Measurements from ENCODE around the gene SYDE2. TPM values are rescaled to one million over a fixed set of nuclear protein-coding genes. Genes with fewer than 3 reads are reported as not detected.
"Not testable (repeated sequence)": the region's sequence is repeated elsewhere in the genome, so short reads cannot be mapped to it uniquely, and the experiment has no call there.

SYDE2 gene
- total and polyA plus RNA-seq, 2 experiments from 2014 or later, result 5.8 to 20.1 TPM

DNA sequence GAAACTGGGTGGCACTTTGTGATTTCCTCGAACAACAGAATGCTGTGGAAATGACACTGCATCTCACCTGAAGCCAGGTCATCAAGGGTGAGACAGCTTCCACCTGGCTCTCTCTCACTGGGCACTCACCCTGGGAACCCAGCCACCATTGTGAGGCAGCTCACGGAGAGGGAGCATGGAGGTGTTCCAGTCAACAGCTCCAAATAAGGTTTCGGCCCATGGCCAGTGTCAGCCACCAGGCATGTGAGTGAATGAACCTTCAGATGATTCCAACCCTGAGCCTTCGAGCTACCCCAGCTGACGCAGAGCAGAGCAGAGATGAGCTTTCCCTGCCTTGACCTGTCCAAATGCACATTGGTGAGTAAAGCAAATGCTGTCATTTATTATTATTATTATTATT lies 58.1 kb downstream of the SYDE2 start:
- peaks cover 26% of the 10 kb centered on the region for H3K4me1 ChIP-seq (ENCODE audit: insufficient read depth)
- H4K20me1 ChIP-seq (replicated peaks; ENCODE audit: insufficient read depth), result no peaks in the 10 kb centered on the region
- Mint-ChIP-seq H3K4me3 (no peak overlapping the region), H3K27ac (peak overlapping the region; percentile 71; the same call in 1 of the 2 replicates), H3K4me1 (peaks cover 24% of the 10 kb centered on the region), H3K27me3 (ENCODE audit: insufficient read depth, low read depth, poor library complexity) (peaks cover 3% of the 10 kb centered on the region), H3K9me3 (no peaks in the 10 kb centered on the region), H3K36me3 (ENCODE audit: low read depth) (no peaks in the 10 kb centered on the region)
- H3F3A ChIP-seq (replicated peaks; ENCODE audit: low read depth), result no peaks in the 10 kb centered on the region
- H3K27ac ChIP-seq (ENCODE audit: low read depth), result no peak overlapping the region
- no peaks in the 10 kb centered on the region for H3K36me3 ChIP-seq (ENCODE audit: insufficient read depth)
- no peaks in the 10 kb centered on the region for H3K27me3 ChIP-seq (ENCODE audit: insufficient read depth)
- H3K4me2 ChIP-seq, result no peak overlapping the region
- DNase-seq (ENCODE audit: low spot score) (no peak), ATAC-seq (peak; percentile 41; the same call in 2 of the 3 replicates)
- 0 out of 2 replicates have a peak overlapping the region, but pooled peaks have one; percentile 8 for H2AFZ ChIP-seq
- TF ChIP-seq, protein P1, sequence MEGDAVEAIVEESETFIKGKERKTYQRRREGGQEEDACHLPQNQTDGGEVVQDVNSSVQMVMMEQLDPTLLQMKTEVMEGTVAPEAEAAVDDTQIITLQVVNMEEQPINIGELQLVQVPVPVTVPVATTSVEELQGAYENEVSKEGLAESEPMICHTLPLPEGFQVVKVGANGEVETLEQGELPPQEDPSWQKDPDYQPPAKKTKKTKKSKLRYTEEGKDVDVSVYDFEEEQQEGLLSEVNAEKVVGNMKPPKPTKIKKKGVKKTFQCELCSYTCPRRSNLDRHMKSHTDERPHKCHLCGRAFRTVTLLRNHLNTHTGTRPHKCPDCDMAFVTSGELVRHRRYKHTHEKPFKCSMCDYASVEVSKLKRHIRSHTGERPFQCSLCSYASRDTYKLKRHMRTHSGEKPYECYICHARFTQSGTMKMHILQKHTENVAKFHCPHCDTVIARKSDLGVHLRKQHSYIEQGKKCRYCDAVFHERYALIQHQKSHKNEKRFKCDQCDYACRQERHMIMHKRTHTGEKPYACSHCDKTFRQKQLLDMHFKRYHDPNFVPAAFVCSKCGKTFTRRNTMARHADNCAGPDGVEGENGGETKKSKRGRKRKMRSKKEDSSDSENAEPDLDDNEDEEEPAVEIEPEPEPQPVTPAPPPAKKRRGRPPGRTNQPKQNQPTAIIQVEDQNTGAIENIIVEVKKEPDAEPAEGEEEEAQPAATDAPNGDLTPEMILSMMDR (conservative IDR thresholded peaks at IDR 0.05; ENCODE audit: low read depth in 2 of 2), result no peak
- TF ChIP-seq POLR2AphosphoS5 (IDR thresholded peaks at IDR 0.05; ENCODE audit: low read depth) (no peak), EZH2 (IDR thresholded peaks at IDR 0.05; ENCODE audit: low read depth, unreplicated experiment) (no peak), ZNF114 (CRISPR knock-in tag; IDR thresholded peaks at IDR 0.05) (no peak), NANOG (IDR thresholded peaks at IDR 0.05; ENCODE audit: borderline replicate concordance) (no peak), JUNB (IDR thresholded peaks at IDR 0.05; ENCODE audit: unreplicated experiment) (no peak), CREB1 (CRISPR knock-in tag; IDR thresholded peaks at IDR 0.05; ENCODE audit: low read depth) (no peak)
- TF ChIP-seq, protein P2, sequence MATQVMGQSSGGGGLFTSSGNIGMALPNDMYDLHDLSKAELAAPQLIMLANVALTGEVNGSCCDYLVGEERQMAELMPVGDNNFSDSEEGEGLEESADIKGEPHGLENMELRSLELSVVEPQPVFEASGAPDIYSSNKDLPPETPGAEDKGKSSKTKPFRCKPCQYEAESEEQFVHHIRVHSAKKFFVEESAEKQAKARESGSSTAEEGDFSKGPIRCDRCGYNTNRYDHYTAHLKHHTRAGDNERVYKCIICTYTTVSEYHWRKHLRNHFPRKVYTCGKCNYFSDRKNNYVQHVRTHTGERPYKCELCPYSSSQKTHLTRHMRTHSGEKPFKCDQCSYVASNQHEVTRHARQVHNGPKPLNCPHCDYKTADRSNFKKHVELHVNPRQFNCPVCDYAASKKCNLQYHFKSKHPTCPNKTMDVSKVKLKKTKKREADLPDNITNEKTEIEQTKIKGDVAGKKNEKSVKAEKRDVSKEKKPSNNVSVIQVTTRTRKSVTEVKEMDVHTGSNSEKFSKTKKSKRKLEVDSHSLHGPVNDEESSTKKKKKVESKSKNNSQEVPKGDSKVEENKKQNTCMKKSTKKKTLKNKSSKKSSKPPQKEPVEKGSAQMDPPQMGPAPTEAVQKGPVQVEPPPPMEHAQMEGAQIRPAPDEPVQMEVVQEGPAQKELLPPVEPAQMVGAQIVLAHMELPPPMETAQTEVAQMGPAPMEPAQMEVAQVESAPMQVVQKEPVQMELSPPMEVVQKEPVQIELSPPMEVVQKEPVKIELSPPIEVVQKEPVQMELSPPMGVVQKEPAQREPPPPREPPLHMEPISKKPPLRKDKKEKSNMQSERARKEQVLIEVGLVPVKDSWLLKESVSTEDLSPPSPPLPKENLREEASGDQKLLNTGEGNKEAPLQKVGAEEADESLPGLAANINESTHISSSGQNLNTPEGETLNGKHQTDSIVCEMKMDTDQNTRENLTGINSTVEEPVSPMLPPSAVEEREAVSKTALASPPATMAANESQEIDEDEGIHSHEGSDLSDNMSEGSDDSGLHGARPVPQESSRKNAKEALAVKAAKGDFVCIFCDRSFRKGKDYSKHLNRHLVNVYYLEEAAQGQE (IDR thresholded peaks at IDR 0.05; ENCODE audit: unreplicated experiment), result no peak
- TF ChIP-seq, protein P3, sequence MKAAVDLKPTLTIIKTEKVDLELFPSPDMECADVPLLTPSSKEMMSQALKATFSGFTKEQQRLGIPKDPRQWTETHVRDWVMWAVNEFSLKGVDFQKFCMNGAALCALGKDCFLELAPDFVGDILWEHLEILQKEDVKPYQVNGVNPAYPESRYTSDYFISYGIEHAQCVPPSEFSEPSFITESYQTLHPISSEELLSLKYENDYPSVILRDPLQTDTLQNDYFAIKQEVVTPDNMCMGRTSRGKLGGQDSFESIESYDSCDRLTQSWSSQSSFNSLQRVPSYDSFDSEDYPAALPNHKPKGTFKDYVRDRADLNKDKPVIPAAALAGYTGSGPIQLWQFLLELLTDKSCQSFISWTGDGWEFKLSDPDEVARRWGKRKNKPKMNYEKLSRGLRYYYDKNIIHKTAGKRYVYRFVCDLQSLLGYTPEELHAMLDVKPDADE (IDR thresholded peaks at IDR 0.05), result no peak
- TF ChIP-seq, protein P4, sequence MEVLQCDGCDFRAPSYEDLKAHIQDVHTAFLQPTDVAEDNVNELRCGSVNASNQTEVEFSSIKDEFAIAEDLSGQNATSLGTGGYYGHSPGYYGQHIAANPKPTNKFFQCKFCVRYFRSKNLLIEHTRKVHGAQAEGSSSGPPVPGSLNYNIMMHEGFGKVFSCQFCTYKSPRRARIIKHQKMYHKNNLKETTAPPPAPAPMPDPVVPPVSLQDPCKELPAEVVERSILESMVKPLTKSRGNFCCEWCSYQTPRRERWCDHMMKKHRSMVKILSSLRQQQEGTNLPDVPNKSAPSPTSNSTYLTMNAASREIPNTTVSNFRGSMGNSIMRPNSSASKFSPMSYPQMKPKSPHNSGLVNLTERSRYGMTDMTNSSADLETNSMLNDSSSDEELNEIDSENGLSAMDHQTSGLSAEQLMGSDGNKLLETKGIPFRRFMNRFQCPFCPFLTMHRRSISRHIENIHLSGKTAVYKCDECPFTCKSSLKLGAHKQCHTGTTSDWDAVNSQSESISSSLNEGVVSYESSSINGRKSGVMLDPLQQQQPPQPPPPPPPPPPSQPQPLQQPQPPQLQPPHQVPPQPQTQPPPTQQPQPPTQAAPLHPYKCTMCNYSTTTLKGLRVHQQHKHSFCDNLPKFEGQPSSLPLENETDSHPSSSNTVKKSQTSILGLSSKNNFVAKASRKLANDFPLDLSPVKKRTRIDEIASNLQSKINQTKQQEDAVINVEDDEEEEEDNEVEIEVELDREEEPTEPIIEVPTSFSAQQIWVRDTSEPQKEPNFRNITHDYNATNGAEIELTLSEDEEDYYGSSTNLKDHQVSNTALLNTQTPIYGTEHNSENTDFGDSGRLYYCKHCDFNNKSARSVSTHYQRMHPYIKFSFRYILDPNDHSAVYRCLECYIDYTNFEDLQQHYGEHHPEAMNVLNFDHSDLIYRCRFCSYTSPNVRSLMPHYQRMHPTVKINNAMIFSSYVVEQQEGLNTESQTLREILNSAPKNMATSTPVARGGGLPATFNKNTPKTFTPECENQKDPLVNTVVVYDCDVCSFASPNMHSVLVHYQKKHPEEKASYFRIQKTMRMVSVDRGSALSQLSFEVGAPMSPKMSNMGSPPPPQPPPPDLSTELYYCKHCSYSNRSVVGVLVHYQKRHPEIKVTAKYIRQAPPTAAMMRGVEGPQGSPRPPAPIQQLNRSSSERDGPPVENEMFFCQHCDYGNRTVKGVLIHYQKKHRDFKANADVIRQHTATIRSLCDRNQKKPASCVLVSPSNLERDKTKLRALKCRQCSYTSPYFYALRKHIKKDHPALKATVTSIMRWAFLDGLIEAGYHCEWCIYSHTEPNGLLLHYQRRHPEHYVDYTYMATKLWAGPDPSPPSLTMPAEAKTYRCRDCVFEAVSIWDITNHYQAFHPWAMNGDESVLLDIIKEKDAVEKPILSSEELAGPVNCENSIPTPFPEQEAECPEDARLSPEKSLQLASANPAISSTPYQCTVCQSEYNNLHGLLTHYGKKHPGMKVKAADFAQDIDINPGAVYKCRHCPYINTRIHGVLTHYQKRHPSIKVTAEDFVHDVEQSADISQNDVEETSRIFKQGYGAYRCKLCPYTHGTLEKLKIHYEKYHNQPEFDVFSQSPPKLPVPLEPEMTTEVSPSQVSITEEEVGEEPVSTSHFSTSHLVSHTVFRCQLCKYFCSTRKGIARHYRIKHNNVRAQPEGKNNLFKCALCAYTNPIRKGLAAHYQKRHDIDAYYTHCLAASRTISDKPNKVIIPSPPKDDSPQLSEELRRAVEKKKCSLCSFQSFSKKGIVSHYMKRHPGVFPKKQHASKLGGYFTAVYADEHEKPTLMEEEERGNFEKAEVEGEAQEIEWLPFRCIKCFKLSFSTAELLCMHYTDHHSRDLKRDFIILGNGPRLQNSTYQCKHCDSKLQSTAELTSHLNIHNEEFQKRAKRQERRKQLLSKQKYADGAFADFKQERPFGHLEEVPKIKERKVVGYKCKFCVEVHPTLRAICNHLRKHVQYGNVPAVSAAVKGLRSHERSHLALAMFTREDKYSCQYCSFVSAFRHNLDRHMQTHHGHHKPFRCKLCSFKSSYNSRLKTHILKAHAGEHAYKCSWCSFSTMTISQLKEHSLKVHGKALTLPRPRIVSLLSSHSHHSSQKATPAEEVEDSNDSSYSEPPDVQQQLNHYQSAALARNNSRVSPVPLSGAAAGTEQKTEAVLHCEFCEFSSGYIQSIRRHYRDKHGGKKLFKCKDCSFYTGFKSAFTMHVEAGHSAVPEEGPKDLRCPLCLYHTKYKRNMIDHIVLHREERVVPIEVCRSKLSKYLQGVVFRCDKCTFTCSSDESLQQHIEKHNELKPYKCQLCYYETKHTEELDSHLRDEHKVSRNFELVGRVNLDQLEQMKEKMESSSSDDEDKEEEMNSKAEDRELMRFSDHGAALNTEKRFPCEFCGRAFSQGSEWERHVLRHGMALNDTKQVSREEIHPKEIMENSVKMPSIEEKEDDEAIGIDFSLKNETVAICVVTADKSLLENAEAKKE (CRISPR knock-in tag; IDR thresholded peaks at IDR 0.05), result no peak
- no peaks in the 10 kb centered on the region for H3K79me2 ChIP-seq (replicated peaks; ENCODE audit: insufficient read depth)
- H3K9me2 ChIP-seq (ENCODE audit: insufficient read depth), result no peaks in the 10 kb centered on the region
- H3K4me3 ChIP-seq, result no peak overlapping the region

DNA sequence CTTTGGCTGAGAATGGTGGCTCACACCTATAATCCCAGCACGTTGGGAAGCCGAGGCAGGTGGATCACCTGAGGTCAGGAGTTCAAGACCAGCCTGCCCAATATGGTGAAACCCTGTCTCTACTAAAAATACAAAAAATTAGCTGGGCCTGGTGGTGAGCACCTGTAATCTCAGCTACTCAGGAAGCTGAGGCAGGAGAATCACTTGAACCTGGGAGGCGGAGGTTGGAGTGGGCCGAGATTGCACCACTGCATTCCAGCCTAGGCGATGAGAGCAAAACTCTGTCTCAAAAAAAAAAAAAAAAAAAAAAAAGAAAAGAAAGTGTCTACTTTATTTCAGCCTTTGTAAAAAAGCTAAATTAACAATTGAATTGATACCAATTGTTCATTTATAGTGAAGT lies 62.4 kb downstream of the SYDE2 start:
- H3K27ac Mint-ChIP-seq; H3K36me3 ChIP-seq (ENCODE audit: insufficient read depth); ATAC-seq; H3K9me2 ChIP-seq (ENCODE audit: insufficient read depth); H3K4me3 Mint-ChIP-seq; H3K9me3 Mint-ChIP-seq; H3K4me2 ChIP-seq; H2AFZ ChIP-seq; H3F3A ChIP-seq (replicated peaks; ENCODE audit: low read depth); H3K27me3 Mint-ChIP-seq (ENCODE audit: insufficient read depth, low read depth, poor library complexity); H4K20me1 ChIP-seq (replicated peaks; ENCODE audit: insufficient read depth); H3K4me1 ChIP-seq (ENCODE audit: insufficient read depth); H3K27ac ChIP-seq (ENCODE audit: low read depth); H3K4me1 Mint-ChIP-seq; H3K4me3 ChIP-seq; DNase-seq (ENCODE audit: low spot score); H3K27me3 ChIP-seq (ENCODE audit: insufficient read depth); H3K36me3 Mint-ChIP-seq (ENCODE audit: low read depth); H3K79me2 ChIP-seq (replicated peaks; ENCODE audit: insufficient read depth): not testable (repeated sequence)

Data from GM23338 (cell line).